Fibroblast of peridontal ligament (primary cell): ENCODE measurements around the gene CD27.

Experiments
- DNase-seq: peaks from one replicate; pipeline ENCODE4 v3.0.0-alpha.2; 2010; ENCODE audit errors: extremely low read depth

Gene CD27

DNA sequence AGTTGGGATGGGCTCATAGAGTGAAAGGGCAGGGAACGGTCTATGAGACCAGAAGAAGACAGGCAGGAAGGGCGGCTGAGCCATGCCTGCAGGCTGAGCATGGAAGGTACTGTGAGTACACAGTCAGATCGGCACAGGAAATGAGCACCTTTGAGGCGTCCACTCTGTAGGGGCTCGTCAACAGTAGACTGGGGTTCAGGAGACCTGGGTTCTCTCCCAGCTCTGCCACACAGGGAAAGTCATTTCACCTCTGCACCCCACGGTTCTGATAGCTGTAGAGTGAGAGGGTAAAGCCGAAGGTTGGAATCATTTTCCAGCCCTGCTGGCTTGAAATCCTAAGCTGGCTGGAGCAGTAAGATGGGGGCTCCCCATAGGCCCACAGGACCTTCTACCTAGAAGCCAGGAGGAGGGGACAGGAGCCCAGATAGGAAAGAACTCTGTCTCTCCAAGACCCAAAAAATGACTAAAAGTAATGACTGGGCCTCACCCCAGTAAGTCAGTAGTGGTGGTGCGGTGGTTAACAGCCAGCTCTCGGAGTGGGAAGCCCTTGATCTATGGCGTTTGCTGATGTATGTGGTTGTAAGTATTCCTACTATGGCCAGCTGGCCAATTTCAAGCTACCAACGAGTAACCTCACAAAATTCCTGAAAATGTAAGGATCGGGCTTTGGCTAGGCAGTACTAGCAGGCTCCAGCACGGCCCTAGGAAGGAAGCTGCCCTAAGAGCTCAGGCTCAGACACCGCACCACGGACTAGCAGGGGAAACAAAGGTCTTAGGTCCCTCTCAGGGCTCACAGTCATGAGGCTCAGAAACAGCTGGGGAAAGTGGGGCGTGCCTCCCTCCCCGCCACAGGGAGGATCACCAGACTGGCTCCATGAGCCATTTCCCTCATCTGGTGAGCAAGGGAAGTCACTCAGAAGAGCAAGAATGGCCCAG lies 10.3 kb upstream of the CD27 start:
- DNase-seq: no peak

DNA sequence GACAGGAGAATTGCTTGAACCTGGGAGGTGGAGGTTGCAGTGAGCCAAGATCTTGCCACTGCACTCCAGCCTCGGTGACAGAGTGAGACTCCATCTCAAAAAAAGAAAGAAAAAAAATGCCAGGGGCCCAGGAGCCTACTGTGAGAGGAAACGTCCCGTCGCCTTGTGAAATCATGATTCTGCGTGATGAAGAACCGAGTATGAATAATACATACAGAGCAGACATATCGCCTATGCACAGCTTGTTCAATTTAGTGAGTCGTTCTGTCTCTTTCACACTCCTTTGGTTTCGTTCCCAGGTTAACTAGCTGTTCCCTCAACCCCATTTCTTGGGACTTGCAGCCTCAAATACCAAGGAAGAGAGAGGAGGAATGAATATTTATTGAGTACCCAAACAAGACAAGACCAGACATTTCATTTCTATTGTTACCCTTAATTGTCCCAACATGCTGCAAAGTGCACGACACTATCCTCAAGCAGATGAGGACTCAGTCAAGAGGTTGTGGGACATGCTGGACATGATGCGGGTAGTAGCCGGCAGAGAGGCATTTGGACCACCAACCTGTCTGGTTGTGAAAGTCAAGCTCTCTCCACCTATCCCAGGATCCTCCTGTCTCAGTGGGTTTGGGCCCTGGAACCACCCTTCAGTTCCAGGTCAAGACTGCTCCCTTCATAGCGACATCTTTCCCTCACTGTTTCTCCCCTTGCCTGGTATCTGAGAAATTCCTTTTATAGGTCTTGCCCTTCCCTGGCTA lies 8.6 kb upstream of the CD27 start:
- DNase-seq: no peak

DNA sequence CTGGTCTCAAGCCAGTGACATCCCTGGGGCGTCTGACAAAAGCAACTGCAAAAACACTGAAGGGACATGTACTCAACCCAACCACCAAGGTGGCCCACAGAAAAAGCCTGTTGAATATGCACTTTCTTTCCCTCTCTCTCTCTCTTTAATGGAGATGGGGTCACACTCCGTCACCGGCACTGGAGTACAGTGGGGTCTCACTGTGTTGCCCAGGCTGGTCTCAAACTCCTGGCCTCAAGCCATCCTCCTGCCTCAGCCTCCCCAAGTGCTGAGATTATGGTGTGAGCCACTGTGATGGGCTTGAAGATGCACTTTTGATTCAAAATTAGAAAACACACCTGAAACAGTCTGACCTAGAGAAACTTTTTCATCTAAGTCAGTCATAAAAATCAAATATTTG lies 7.2 kb upstream of the CD27 start:
- no peak for DNase-seq

DNA sequence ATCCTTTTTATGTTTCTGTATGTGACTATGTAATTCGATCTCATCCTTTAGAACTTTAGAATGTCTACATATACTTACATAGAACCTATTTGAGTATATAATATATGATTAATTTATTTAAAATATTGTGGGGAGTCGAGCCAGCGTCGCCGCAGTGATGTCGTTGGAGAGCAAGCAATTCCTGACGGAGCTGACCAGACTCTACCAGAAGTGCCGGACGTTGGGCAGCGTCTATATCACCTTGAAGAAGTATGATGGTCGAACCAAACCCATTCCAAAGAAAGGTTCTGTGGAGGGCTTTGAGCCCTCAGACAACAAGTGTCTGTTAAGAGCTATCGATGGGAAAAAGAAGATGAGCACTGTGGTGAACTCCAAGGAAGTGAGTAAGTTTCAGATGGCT lies 6.4 kb upstream of the CD27 start:
- no peak for DNase-seq

DNA sequence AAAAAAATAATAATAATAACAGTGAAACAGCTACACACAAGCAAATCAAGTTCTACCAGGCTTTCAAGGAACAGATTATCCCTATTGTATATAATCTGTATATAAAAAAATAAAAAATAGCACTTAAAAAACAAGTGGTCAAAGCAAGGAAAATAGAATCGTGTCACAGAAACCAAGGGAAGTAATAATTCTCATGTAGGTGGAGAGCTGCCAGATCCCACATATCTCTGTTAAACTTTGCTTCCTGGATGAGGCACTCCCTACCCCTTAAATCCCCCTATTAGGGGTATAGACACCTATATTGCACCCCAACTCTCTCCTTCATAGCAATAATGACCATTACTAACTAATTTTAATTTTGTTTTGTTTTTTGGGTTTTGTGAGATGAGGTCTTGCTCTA lies 4.4 kb upstream of the CD27 start:
- DNase-seq: no peak

DNA sequence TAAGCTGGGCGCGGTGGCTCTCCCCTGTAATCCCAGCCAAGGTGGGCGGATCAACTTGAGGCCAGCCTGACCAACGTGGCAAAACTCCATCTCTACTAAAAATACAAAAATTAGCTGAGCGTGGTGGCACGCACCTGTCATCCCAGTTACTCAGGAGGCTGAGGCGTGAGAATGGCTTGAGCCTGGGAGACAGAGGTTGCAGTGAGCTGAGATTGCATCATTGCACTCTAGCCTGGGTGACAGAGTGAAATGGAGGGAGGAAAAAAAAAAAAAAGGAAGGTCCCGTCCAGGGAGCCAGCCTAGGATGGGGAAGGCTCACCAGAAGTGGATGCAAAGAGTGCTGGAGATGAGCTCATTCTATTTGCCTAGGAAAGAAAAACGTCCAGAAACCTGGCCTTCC lies 1.9 kb upstream of the CD27 start:
- DNase-seq: no peak

DNA sequence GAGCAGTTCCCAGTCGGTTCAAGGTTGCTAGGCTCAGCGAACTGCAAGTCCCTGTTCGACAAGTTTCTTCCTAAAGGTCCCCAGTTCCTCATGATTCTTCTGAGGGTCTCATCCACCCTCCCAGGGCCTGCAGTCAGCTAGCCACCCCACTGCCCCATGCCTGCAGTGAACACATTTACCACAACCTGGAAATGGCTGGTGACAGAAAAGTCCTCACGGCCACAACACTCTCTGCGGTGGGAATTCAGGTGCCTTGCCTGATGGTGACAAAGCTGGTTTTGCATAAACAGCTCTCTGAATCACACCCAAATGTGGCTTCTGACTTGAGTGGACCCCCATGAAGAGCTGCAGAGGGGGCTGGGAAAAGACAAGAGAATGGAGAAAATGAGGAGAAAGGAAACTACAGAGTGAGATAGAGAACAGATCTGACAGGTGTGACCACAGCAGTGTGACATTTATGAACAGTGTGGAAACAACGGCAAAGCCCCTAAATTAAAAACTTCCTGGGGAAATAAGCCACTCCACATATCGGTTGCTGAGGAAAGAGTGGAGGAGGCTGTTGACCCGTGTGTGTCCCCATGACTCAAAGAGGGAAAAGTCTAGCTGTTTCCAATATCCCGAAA lies 1.3 kb upstream of the CD27 start:
- DNase-seq: no peak

DNA sequence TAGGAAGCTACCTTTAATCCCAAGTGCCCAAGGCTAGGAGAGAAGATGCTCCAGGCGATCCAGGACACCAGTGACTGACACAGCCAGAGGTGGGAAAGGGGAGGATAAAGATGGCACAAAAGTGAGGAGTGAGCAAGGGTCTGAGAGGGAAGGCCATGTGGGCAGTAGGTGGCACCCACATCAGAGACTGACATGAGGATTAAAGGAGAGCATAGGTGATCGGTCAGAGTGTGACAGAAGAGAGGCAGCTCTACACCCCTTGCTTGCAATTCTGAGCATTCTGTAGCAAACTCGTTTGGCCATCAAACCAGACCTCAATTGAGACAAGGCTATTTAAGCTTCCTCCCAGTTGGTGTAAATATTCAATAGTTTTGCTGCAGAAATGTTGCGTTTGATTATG lies 724 bp upstream of the CD27 start:
- no peak for DNase-seq

DNA sequence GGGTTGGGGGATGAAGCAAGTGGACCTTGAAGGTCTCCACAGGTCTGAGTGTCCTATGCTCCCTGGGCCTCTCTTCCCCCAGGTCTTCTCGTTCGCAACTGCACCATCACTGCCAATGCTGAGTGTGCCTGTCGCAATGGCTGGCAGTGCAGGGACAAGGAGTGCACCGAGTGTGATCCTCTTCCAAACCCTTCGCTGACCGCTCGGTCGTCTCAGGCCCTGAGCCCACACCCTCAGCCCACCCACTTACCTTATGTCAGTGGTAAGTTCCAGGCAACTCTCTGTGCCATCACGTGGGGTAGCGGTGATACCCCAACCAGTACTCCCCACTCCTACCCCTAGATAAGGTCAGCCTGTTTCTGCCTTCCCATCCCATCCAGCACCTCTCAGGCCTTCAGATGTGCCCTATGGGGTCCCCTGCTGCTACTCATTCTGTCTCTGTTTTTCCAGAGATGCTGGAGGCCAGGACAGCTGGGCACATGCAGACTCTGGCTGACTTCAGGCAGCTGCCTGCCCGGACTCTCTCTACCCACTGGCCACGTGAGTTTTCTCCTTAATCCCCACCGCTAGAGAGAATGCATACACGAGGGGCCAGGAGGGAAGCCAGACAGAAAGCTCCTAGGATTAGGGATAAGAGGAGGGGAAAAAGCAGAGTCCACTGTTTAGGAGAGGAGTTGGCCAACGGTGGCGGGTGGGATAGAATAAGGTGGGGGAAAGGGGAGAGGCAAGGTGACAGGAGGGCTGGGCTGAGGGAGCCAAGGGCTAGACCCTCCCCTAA lies 5.5 kb downstream of the CD27 start:
- DNase-seq: no peak

DNA sequence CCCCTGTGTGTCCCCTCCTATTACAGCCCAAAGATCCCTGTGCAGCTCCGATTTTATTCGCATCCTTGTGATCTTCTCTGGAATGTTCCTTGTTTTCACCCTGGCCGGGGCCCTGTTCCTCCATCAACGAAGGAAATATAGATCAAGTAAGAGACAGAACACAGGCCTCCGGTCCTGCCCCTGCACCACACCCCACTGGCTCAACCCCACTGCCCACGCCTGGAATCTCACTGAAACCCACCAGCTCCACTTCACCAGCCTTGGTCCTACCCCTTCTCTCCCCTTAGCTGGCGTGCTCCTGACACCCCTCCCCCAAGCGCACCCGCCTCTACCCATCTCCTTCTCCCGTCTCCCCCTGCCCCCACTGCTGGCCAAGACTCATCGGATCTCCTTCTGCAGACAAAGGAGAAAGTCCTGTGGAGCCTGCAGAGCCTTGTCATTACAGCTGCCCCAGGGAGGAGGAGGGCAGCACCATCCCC lies 6.2 kb downstream of the CD27 start:
- DNase-seq: peak; percentile 15

DNA sequence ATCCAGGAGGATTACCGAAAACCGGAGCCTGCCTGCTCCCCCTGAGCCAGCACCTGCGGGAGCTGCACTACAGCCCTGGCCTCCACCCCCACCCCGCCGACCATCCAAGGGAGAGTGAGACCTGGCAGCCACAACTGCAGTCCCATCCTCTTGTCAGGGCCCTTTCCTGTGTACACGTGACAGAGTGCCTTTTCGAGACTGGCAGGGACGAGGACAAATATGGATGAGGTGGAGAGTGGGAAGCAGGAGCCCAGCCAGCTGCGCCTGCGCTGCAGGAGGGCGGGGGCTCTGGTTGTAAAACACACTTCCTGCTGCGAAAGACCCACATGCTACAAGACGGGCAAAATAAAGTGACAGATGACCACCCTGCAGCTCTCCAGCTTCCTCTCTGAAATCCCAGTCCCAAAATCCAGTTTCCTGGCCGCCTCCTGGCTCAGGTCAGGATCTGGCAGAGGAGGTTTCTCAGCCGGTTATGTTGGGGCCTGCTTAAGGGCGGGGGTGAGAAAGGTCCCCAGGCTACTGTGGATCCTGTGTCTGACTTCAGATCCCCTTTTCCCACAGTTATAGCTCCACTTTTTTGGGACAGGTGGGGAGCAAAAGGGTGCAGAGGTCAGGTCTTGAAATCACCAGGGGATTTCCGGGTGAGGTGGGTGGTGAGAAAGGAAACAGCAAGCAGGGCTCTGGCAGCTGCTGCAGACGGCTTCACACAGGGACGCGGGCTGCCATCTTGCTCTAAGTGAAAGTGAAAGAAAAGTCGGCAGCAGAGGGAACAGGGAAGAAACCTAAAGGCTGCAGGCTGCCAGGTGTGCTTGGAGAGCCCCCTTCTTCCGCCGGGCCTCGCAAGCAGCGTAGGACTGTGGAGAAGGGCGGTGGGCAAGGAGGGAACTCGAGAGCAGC lies 6.8 kb downstream of the CD27 start, which contains the start of gene TAPBPL:
TAPBPL (plus strand) TSS at position 695 of the 897 bp plus-strand sequence. CDS start 207 bp downstream, outside the sequence.
- DNase-seq: peak; percentile 78

DNA sequence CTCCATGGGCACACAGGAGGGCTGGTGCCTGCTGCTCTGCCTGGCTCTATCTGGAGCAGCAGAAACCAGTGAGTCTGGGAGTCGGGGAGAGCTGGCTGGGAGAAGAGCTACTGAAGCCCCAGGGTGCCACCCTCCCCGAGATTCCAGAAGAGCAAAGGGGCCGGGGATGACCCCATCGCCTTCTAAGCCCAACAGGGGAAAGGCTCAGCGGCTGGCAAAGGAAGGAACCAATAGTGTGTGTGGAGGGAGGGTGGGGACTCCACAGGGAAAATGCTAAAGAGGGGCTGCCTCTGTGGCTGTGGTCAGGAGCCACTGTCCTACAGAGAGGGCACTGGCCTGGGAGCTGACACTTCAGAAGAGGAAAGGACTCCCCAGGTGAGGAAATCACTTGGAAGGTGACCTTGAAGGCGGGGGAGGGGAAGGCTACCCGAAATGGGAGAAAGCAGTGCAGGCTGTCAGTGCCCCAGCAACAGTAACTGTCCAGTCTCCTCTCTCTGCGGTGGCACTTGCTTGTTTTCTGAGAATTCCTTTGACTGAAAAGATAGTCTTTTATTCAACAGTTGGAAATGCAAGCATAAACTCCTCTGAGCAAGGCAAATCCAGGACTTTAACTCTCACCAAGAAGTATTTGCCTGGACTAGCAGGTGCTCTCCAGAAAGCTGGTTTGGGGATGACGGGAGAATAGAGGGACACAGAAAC lies 7.6 kb downstream of the CD27 start:
- no peak for DNase-seq

DNA sequence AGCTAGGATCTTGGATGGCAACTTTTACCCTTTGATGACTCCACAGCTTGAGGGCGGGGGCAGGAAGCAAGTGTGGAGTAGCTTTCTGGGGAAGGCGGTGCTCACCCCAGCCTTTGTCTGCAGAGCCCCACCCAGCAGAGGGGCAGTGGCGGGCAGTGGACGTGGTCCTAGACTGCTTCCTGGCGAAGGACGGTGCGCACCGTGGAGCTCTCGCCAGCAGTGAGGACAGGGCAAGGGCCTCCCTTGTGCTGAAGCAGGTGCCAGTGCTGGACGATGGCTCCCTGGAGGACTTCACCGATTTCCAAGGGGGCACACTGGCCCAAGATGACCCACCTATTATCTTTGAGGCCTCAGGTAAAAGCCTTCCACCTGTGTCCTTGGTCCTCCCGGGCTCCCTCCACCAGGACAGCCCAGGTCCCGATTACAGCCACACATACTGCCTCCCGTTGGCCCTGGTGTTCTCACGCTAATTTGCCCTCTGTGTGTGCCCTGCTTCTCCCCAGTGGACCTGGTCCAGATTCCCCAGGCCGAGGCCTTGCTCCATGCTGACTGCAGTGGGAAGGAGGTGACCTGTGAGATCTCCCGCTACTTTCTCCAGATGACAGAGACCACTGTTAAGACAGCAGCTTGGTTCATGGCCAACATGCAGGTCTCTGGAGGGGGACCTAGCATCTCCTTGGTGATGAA lies 8.3 kb downstream of the CD27 start:
- no peak for DNase-seq

DNA sequence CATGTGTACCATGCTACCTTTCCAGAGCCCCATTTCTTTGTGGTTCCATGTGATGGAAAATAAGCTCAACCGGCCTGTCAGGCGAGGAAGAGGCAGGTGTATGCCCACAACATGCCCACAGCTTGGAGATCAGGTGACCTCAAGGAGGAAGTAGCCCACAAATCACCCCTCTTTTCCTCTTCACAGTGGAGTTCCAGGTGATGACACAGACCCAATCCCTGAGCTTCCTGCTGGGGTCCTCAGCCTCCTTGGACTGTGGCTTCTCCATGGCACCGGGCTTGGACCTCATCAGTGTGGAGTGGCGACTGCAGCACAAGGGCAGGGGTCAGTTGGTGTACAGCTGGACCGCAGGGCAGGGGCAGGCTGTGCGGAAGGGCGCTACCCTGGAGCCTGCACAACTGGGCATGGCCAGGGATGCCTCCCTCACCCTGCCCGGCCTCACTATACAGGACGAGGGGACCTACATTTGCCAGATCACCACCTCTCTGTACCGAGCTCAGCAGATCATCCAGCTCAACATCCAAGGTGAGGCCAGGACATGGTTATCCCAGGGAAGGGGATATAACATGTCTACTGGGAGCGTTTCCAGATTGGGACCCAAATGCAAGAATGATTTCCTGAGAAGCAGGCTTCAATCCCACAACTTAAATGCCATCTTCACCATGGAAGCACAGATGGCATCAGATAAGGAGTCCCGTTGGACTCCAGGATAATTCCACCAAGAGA lies 12.6 kb downstream of the CD27 start:
- no peak for DNase-seq

DNA sequence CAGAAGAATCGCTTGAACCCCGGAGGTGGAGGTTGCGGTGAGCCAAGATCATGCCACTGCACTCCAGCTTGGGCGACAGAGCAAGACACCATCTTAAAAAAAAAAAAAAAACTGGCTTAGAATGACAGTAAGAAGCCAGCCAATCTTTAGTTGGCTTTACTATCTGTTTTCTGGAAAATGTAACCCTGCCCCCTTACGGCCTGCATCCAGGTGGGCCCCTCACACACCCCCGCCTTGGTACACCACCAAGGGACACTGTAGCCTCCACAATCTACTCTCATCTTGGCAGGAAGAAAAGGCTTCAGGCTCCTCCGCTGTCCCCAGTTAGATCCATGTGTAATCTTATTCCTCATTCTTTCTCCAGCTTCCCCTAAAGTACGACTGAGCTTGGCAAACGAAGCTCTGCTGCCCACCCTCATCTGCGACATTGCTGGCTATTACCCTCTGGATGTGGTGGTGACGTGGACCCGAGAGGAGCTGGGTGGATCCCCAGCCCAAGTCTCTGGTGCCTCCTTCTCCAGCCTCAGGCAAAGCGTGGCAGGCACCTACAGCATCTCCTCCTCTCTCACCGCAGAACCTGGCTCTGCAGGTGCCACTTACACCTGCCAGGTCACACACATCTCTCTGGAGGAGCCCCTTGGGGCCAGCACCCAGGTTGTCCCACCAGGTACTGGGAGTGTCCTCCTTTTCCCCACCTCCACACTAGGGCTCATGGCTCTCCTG lies 13.7 kb downstream of the CD27 start:
- DNase-seq: no peak

DNA sequence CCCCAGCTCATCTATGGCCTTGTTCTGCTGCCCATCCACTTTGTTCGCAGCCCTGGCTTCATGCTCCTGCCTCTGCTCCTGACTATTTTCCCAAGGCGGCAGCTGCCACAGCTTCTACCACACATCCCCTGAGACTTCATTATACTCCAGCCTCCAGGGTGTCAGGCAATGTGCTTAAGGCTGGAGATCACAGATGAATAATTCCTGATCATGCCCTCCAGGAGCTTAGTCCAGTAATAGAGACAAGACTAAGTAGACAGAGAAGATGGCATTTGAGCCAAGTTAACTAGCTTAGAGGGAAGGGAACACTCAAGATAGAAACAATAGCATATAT lies 14.2 kb downstream of the CD27 start:
- DNase-seq: no peak

DNA sequence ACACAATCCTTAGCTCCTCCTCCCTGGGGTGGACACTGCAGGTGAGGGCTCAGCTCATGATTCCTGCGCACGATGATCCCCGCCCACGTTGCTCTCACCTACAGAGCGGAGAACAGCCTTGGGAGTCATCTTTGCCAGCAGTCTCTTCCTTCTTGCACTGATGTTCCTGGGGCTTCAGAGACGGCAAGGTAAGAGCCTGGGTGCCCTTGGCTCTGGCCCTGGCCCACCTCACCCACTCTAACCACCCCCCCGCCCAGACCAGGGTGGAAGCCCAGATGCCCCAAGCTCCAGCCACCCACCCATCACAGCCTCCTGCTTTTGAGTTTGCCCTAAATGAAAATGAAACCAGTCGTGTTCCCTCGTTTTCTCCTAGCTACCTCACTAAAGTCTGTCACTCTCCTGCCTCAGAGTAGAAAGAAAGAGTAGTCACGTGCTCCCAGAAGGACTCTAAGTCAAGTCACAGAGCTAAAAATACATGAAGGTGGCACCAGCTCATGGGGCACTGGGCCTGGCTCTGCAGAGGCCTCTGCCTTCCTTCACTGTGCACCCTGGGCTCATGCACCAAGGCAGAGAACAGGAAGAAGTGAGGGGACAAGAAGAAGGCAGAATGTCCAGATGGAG lies 16.1 kb downstream of the CD27 start:
- DNase-seq: no peak
